Thoracic aorta (tissue), 2 donors: ENCODE measurements around the gene MYH3. TPM values are rescaled to one million over a fixed set of nuclear protein-coding genes. Genes with fewer than 3 reads are reported as not detected.

Experiments used
- ATAC-seq: fragments of 150-250 bp; one replicate; pipeline ENCODE4 v1.8.0; 2017; ENCODE audit warnings: low read depth; ENCODE audit not compliant: insufficient number of reproducible peaks, low FRiP score
- DNase-seq: peaks from one replicate; pipeline ENCODE4 v3.0.0-alpha.2; 2020; ENCODE audit warnings: low spot score
- H3K27ac ChIP-seq, 2 donors: fragments of 200-600 bp; sonication (generic); 1 replicate in 1 of 2; 2 replicates in 1 of 2; pipeline ENCODE4 v1.5.1; 2016; ENCODE audit warnings: mild to moderate bottlenecking in 2 of 2, moderate library complexity in 2 of 2
- H3K27me3 ChIP-seq: fragments of 200-600 bp; sonication (generic); replicated peaks from 2 replicates; pipeline ENCODE4 v1.6.0; 2016; ENCODE audit warnings: mild to moderate bottlenecking; ENCODE audit not compliant: insufficient read depth
- H3K36me3 ChIP-seq: fragments of 200-600 bp; sonication (generic); one replicate; pipeline ENCODE4 v1.5.1; 2016
- H3K4me1 ChIP-seq, 2 donors: fragments of 200-600 bp; sonication (generic); 1 replicate in 1 of 2; 2 replicates in 1 of 2; pipeline versions ENCODE4 v1.5.1 to v1.6.0; 2016; ENCODE audit warnings: low read depth in 2 of 2, mild to moderate bottlenecking in 1 of 2; ENCODE audit not compliant: control insufficient read depth in 1 of 2
- H3K4me3 ChIP-seq: fragments of 200-600 bp; sonication (generic); 2 replicates; pipeline ENCODE4 v1.5.1; 2016; ENCODE audit warnings: mild to moderate bottlenecking
- H3K9me3 ChIP-seq: fragments of 200-600 bp; sonication (generic); 2 replicates; pipeline ENCODE4 v1.5.1; 2016
- CTCF ChIP-seq: fragments of 200-600 bp; sonication (generic); IDR thresholded peaks from one replicate; pipeline ENCODE4 v1.5.1; 2019; ENCODE audit warnings: antibody characterized with exemption
- total RNA-seq, 2 donors: library from RNA; depleted of rRNA; stranded (reverse); fragments of >200 nt; gene quantifications; one replicate each; pipeline versions ENCODE4 v1.1.0 to v1.2.3, GENCODE V29; 2016

MYH3 gene
- total RNA-seq, 2 donors from 2014 or later = 3.0 to 7.1 TPM

DNA sequence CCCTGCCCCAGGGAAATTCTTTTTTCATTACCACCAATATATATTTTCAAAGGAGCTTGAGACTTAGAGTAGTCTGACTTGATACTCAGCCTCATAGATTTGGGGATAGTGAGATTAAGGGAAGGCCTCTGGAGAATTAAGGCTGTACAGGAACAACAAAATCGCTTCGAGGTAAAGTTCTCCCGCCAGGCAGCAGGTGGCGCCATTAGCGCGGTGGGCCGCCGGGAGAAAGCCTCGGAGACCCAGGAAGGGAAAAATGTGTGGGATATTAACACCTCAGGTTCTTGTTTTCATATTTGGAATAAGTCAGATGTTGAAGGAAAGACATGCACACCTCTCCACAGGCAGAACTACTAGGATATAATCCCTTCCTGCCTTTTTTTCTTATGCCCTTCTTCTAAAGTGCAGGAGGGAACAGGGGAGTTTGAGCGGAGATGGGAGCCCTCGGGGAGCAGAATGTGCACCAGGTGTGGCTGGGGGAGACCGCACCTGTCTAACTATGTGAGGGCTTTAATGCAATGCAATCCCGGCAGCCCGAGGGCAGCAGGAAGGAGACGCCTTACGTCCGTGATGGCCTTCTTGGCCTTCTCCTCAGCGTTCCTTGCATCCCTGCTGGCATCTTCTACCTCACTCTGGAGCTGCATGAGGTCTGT is 25.9 kb downstream of the MYH3 start:
- DNase-seq = no peak
- Histone ChIP-seq H3K9me3 (no peaks in the 10 kb centered on the region), H3K36me3 (no peaks in the 10 kb centered on the region), H3K4me3 (no peak overlapping the region), H3K27me3 (no peaks in the 10 kb centered on the region), H3K27ac (no peak overlapping the region), H3K4me1 (no peaks in the 10 kb centered on the region)
- no peak for ATAC-seq
- TF ChIP-seq CTCF = peak; percentile 67

DNA sequence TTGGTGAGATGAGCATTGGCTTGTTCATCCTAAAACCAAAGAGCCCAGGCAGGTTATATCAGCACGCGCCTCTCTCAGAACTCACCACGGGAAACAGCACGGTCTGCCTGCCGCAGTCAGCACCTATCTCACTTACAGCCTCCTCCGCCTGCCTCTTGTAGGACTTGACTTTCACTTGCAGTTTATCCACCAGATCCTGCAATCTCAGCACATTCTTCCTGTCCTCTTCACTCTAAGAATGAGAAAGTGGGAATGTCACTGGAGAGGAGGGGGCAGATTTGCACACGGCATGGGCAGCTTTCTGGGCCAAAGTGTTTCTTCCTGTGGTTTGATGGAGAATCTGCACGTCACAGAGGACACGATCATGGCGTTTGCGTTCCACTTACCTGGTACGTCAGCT is 27.4 kb downstream of the MYH3 start:
- no peak for ATAC-seq
- Histone ChIP-seq H3K36me3 (no peaks in the 10 kb centered on the region), H3K27ac (no peak overlapping the region), H3K27me3 (no peaks in the 10 kb centered on the region), H3K4me1 (no peaks in the 10 kb centered on the region), H3K4me3 (no peak overlapping the region), H3K9me3 (no peaks in the 10 kb centered on the region)
- TF ChIP-seq CTCF = no peak
- DNase-seq = no peak

DNA sequence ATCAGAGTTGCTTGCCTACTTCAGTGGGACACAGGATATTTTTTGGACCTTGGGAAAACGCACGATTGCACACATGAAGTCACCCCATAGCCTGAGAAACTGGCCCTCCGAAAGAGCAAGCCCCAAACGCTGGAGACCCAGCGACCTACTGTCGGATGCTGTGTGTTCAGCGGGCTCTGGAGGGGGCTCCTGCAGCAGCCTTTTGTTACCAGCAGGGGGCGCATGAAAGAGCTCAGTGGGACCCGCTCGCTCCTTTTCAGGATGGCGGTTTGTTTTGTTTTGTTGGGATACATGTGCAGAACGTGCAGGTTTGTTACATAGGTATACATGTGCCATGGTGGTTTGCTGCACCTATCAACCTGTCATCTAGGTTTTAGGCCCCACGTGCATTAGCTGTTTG is 28.4 kb downstream of the MYH3 start:
- peak; percentile 17 for TF ChIP-seq CTCF
- ATAC-seq (no peak), DNase-seq (no peak)
- no peaks in the 10 kb centered on the region for H3K9me3 ChIP-seq
- no peaks in the 10 kb centered on the region for H3K36me3 ChIP-seq
- H3K27ac ChIP-seq = no peak overlapping the region
- H3K27me3 ChIP-seq = no peaks in the 10 kb centered on the region
- H3K4me3 ChIP-seq = no peak overlapping the region
- no peaks in the 10 kb centered on the region for H3K4me1 ChIP-seq

- TF ChIP-seq CTCF = no peak
- Histone ChIP-seq H3K36me3 (no peaks in the 10 kb centered on the region), H3K27me3 (no peaks in the 10 kb centered on the region), H3K4me3 (no peak overlapping the region), H3K4me1 (no peaks in the 10 kb centered on the region), H3K27ac (no peak overlapping the region), H3K9me3 (no peaks in the 10 kb centered on the region)
- no peak for DNase-seq
- no peak for ATAC-seq
Measured at GRCh38 chr17:10626390-10626789, 30.7 kb downstream of the MYH3 start.

DNA sequence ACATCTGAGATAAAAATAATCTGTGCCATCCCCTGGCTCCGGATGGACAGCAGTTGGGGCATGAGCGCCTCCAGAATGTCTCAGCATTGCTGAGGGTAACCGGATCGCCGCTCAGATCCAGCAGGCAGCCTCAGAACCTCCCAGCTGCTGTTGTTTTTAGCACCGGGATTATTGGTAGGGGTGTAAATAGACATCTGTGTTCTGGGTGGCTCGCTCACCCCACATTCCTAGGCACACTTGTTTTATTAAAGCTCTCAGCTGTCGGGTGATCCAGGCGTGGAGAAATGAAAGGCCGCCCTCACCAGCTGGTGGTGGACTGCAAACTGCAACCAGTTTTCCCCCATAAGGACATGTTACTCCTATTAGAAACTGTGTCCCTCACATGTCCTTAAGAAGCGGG is 32.1 kb downstream of the MYH3 start:
- Histone ChIP-seq H3K4me3 (no peak overlapping the region), H3K27ac (no peak overlapping the region), H3K4me1 (no peaks in the 10 kb centered on the region), H3K9me3 (no peaks in the 10 kb centered on the region), H3K36me3 (no peaks in the 10 kb centered on the region), H3K27me3 (no peaks in the 10 kb centered on the region)
- DNase-seq = no peak
- TF ChIP-seq CTCF = no peak
- no peak for ATAC-seq
